Stomach smooth muscle (tissue), 2 donors: ENCODE data around the gene HMGN4.

ENCODE experiments used
- H3K27ac ChIP-seq: one replicate; pipeline ENCODE4 v1.7.0; 2013; ENCODE audit warnings: mild to moderate bottlenecking, low read length, inconsistent platforms
- H3K27me3 ChIP-seq, 2 donors: one replicate each; pipeline ENCODE4 v1.7.0; 2013; ENCODE audit warnings: low read length in 2 of 2; ENCODE audit not compliant: insufficient read depth in 2 of 2, control insufficient read depth in 1 of 2
- H3K36me3 ChIP-seq, 2 donors: one replicate each; pipeline ENCODE4 v1.7.0; 2013; ENCODE audit warnings: low read length in 2 of 2; ENCODE audit not compliant: control insufficient read depth in 2 of 2, insufficient read depth in 2 of 2
- H3K4me1 ChIP-seq: one replicate; pipeline ENCODE4 v1.7.0; 2013; ENCODE audit warnings: low read length; ENCODE audit not compliant: control insufficient read depth, insufficient read depth
- H3K4me3 ChIP-seq, 2 donors: one replicate each; pipeline ENCODE4 v1.7.0; 2013; ENCODE audit warnings: low read length in 2 of 2
- H3K9ac ChIP-seq, 2 donors: one replicate each; pipeline ENCODE4 v1.7.0; 2013; ENCODE audit warnings: low read length in 2 of 2, mild to moderate bottlenecking in 1 of 2
- H3K9me3 ChIP-seq, 2 donors: one replicate each; pipeline ENCODE4 v1.7.0; 2013; ENCODE audit warnings: low read length in 2 of 2; ENCODE audit not compliant: control insufficient read depth in 2 of 2
- donor health status: healthy.
- donor health status: Pancreatic carcinoma.

HMGN4 gene

DNA sequence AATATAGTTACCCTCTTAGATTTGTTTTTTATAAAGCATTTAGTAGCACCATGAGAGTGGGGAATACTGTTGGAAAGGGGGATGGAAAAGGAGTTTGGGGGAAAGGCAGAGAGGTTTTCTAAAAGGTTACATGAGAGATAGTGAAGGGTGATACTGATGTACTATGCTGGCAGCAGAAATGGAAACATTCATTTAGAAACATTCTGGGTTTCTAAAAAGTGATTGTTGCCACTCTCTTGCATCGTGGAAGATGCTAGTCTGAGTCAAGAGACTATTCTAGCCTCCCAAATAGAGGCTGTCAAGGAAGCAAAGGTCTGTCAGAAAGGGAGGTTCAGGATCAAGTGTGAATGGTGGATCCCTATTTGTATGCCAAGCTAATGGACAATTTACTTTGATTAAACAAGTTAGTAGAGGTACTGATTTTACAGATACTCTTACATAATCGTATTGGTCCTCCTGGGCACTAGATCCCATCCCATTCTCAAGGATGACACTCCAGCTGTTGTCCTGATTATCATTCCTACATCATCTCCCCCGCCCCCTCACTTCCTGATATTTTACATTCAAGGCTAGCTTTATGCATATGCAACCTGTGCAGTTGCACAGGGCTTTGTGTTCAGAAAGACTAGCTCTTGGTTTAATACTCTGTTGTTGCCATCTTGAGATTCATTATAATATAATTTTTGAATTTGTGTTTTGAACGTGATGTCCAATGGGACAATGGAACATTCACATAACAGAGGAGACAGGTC, 43.2 kb downstream of the HMGN4 start:
- H3K9me3 ChIP-seq, result peaks cover 3 to 6% of the 10 kb centered on the region in 2 donors
- H3K4me1 ChIP-seq, result no peaks in the 10 kb centered on the region
- H3K36me3 ChIP-seq, result no peaks in the 10 kb centered on the region
- H3K9ac ChIP-seq, result no peak overlapping the region
- H3K27ac ChIP-seq, result no peak overlapping the region
- H3K27me3 ChIP-seq, result peaks cover 23 to 29% of the 10 kb centered on the region in 2 donors
- H3K4me3 ChIP-seq, result no peak overlapping the region

DNA sequence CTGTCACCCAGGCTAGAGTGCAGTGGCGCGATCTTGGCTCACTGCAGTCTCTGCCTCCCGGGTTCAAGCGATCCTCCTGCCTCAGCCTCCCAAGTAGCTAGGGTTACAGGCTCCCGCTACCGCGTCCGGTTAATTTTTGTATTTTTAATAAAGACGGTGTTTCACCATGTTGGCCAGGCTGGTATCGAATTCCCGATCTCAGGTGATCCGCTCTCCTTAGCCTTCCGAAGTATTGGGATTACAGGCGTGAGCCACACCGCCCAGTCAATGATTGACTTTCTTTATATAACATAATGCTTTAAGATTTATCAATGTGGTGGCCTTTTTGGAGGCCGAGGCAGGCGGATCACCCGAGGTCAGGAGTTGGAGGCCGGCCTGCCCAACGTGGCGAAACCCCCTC, 50.8 kb downstream of the HMGN4 start:
- no peaks in the 10 kb centered on the region for H3K9me3 ChIP-seq
- H3K9ac ChIP-seq, result no peak overlapping the region
- no peak overlapping the region for H3K4me3 ChIP-seq
- no peaks in the 10 kb centered on the region for H3K36me3 ChIP-seq
- no peak overlapping the region for H3K27ac ChIP-seq
- H3K27me3 ChIP-seq, result peaks cover 19 to 31% of the 10 kb centered on the region in 2 donors
- no peaks in the 10 kb centered on the region for H3K4me1 ChIP-seq

DNA sequence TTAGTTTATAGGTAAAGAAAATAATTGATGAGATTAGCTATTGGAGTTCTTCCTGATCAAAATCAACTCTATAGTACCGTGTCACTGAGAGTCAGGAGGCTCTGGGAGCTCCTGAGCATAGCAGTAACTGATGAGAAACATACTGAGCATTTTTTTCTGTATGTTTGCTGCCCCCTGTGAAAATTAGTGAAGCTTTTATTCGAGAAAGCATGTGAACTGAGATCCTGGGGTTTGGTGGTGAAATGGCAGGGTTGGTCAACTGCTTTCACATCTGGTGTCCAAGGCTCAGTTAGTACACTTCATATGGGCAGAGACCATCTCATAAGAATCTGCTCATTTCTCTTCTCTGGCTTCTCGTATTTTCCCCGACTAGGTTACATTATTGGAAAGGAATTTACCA, 54.5 kb downstream of the HMGN4 start:
- no peak overlapping the region for H3K4me3 ChIP-seq
- peaks cover 20 to 28% of the 10 kb centered on the region in 2 donors for H3K27me3 ChIP-seq

DNA sequence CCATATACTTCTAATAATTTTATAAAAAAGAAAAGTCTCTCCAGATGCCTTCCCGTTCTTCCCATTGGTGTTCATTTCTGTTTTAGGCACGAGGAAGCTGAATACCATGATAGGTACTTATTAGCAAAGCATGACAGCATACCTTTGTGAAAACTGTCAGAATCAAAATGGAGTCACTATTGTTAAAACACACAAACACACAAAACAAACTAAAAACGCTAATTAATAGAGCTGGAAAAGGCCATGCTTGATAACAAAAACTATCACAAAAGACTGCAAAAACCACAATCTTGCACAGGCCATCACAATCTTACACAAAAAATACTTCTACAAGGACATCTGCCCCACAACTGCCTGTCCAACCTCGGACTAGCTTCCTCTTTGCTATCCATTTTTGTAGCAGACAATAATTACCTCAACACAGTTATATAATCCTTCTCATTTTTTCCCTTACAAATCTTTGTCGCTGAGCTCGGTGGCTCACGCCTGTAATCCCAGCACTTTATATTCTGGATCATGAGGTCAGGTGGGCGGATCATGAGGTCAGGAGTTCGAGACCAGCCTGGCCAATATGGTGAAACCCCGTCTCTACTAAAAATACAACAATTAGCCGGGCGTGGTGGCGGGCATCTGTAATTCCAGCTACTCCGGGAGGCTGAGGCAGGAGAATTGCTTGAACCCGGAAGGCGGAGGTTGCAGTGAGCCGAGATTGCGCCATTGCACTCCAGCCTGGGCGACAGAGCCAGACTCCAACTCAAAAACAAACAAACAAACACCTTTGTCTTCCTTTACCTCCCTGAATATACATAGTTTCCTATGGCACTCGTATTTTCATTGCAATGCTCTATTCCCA, 55.3 kb downstream of the HMGN4 start:
- H3K27me3 ChIP-seq, result peaks cover 20 to 28% of the 10 kb centered on the region in 2 donors
- H3K9me3 ChIP-seq, result no peaks in the 10 kb centered on the region
- peaks cover 19% of the 10 kb centered on the region for H3K4me1 ChIP-seq

More for the DNA sequence above, 54.5 kb downstream of the HMGN4 start:
- no peak overlapping the region for H3K27ac ChIP-seq
- no peak overlapping the region for H3K9ac ChIP-seq
- H3K9me3 ChIP-seq, result no peaks in the 10 kb centered on the region
- H3K36me3 ChIP-seq, result no peaks in the 10 kb centered on the region
- peaks cover 14% of the 10 kb centered on the region for H3K4me1 ChIP-seq

DNA sequence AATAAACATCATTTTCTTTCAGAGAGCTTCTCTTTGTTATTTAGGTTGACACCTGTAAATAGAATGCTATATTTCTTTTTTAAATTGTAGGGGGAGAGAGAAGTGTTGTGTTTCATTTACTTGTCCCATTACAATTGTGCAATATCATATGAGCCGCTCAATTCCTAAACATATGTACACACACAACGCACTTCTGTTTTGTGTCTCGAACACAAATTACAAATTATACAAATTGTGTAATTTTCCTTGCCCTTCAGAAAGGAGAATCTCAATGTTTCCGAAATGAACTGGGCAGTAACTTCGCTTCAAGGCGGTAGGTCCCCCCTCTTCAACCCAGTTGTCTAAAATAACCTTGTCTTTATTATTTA, 55.9 kb downstream of the HMGN4 start:
- Histone ChIP-seq H3K27ac (no peak overlapping the region), H3K4me3 (no peak overlapping the region), H3K27me3 (peaks cover 20 to 28% of the 10 kb centered on the region in 2 donors), H3K4me1 (peaks cover 19% of the 10 kb centered on the region), H3K9me3 (no peaks in the 10 kb centered on the region), H3K36me3 (peaks cover 5 to 9% of the 10 kb centered on the region in 2 donors), H3K9ac (no peak overlapping the region)

More for the DNA sequence above, 55.3 kb downstream of the HMGN4 start:
- peaks cover 5 to 6% of the 10 kb centered on the region in 2 donors for H3K36me3 ChIP-seq
- H3K27ac ChIP-seq, result no peak overlapping the region
- no peak overlapping the region for H3K9ac ChIP-seq
- H3K4me3 ChIP-seq, result no peak overlapping the region

DNA sequence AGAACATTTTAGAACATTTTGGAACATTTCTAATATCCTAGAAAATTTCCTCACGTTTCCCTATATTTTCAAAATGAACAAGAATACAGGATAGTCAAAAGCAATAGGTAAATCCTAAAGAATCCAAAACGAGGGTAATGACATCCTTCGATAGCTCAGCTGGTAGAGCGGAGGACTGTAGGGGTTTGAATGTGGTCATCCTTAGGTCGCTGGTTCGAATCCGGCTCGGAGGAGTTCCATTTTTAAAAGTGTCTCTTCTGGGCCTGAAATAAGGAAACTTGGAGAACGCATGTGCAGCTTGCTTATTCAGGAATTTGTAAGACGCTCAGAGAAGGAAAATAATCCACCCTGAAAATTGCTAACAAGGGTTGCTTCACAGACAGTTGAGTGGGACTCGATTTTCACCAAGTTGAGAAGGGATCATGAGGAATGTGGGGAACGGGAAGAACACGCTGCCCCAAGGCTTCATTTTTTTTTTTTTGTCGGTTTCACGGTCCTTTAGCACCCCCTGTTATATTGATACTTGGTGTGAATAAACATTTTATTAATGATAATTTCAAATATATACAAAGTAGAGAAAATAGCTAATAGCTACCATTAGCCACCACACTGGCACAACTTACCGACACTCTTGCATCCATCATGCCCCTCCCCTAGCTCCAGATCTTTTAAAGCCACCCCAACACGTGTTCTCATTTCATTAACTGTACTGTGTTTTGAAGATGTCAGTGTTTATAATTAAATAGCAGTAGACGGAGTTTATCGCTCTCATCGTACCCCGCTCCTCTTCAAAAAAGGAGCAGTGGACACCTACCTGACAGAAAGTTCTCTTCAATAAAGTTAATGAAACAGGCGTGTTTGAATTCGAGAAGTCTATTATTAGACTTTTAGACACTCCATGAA, 56.8 kb downstream of the HMGN4 start:
- H3K4me1 ChIP-seq, result peaks cover 19% of the 10 kb centered on the region
- peak overlapping the region; percentile 60 for H3K27ac ChIP-seq
- peaks cover 20 to 28% of the 10 kb centered on the region in 2 donors for H3K27me3 ChIP-seq
- H3K4me3 ChIP-seq, result peak overlapping the region; percentile 95 to 100
- peaks cover 9 to 14% of the 10 kb centered on the region in 2 donors for H3K36me3 ChIP-seq
- no peaks in the 10 kb centered on the region for H3K9me3 ChIP-seq
- peak overlapping the region; percentile 55 for H3K9ac ChIP-seq

DNA sequence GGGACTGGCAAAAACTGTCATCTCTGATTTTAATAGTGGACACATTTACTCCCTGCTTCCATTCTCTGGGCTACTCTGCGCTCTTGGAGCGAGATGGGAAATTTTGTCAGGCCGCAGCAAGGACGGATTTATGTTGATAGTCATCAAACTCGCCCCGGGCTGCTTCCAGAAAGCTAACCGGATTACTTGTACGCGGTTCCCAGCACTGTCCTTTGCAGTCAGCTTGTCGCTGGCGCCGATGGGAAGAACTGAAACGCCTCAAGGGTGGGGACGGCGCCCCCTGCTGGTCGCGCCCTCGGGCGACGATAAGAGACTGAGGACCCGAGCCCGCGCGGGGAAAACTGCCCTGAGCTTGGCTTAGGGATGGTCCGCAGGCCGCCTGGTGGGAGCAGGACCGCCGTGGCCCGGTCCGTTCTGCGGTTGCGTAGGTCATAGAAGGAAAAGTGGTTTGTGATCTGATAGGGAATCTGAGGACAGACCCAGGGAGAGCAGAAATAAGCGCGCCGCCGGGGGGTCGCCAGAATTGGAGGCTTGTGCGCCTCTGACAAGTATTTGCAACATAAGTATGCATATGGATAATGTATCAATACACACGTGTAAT, 57.6 kb downstream of the HMGN4 start:
- Histone ChIP-seq H3K36me3 (peaks cover 9 to 14% of the 10 kb centered on the region in 2 donors), H3K4me3 (peak overlapping the region; percentile 95 to 100), H3K27me3 (peaks cover 20 to 28% of the 10 kb centered on the region in 2 donors), H3K9ac (peak overlapping the region; percentile 55), H3K9me3 (no peaks in the 10 kb centered on the region), H3K27ac (peak overlapping the region; percentile 60), H3K4me1 (peaks cover 19% of the 10 kb centered on the region)
